Hypothalamus (tissue), 51 donors: ENCODE data around the gene PAX8.
"Not testable (repeated sequence)": the region's sequence is repeated elsewhere in the genome, so short reads cannot be mapped to it uniquely, and the experiment has no call there.

Source experiments
- DNase-seq, 51 donors: peaks; one replicate each; lab custom pipeline; 2025; lab: John Stamatoyannopoulos, UW

The PAX8 gene

GRCh38 chr2:113291191-113291590 lies 12.5 kb upstream of the PAX8 start:
- DNase-seq = peak in 4 of 51 donors; percentile 4 to 10 (median 6)

DNA sequence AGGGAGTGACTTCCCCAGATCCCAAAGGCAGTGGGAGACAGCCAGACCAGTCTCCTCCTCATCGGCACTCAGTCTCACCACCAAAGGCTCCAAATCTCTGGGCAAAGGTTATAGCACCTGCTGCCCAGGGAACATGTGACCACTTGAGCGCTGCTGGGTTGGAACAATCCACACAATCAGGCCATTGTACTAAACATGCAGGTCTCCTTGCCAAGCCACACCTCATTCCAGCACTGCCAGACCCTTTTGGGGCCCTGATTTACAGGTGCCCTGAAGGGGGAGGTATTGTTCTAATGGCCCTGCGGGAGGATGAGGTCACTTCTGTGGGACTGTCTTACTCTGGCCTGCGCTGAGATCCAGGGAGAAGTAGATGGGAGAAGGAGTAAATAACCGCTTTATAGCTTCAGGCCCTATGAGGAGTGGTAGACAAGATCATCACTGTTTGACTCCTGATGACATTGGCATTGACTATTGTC lies 10.0 kb upstream of the PAX8 start:
- DNase-seq = not testable (repeated sequence)

DNA sequence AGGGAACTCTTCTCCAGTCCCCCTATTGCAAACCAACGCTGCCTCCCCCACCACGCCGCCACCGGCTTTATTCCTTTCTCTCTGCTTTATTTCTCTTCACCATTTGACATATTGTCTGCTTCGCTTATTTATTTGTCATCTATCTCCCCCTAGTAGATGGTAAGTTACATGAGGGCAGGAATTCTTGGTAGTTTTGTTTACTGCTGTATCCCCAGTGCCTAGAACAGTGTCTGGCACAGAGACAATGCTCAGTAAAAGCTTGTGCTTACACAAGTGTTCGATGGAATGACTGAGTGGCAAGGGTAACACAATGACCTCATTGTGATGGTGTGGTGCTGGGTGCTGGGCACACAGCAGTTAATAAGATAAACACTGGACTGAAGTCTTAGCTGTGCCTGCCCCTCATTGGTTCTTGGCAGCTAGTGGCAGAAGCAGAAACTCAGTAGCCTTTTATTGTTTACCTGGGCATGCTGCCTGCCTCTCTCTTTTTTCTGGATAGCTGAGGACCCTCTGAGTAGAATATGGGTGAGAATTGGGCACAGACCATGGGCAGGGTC lies 9.5 kb upstream of the PAX8 start:
- DNase-seq = not testable (repeated sequence)

- DNase-seq = no peak
Observed at GRCh38 chr2:113285816-113286215, 7.1 kb upstream of the PAX8 start.

DNA sequence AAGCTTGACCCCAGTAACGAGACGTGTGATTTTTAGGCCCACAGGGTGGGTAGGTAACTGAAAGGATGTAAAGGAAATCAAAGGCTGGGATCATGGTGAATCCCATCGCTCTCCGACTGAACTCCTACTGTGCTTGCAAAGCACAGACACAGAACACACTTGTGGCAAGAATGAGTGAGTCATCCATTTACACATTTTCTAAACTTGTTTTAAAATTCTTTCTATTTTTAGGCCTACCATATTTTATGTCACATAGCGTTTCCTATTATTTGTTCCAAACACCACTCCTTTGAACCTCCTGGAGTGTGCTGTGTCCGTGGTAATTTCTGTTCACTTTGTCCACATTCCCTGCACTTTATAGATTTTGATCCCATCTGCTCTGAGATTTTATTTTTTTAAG lies 6.3 kb upstream of the PAX8 start:
- DNase-seq = not testable (repeated sequence)

DNA sequence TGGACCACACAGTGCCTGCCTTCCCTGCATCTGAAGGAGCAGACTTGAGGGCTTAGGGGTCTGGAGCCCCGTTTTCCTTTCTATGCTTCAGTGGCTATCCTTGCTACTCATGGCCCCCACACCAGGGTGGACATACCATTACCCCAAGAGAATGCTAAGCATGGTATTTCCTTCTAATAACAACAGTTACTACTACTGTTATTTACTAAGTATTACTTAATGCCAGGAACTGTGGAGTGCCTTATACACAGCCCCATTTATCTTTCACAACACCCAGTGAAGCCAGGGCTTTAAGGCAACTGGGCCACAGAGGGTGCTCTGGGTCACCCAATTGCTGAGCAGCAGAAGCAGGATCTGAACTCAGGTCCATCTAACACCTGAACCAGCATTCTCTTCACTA lies 5.8 kb upstream of the PAX8 start:
- no peak for DNase-seq

GRCh38 chr2:113283704-113284284 lies 5.1 kb upstream of the PAX8 start:
- DNase-seq = peak in 23 of 51 donors; percentile 5 to 70 (median 25)

DNA sequence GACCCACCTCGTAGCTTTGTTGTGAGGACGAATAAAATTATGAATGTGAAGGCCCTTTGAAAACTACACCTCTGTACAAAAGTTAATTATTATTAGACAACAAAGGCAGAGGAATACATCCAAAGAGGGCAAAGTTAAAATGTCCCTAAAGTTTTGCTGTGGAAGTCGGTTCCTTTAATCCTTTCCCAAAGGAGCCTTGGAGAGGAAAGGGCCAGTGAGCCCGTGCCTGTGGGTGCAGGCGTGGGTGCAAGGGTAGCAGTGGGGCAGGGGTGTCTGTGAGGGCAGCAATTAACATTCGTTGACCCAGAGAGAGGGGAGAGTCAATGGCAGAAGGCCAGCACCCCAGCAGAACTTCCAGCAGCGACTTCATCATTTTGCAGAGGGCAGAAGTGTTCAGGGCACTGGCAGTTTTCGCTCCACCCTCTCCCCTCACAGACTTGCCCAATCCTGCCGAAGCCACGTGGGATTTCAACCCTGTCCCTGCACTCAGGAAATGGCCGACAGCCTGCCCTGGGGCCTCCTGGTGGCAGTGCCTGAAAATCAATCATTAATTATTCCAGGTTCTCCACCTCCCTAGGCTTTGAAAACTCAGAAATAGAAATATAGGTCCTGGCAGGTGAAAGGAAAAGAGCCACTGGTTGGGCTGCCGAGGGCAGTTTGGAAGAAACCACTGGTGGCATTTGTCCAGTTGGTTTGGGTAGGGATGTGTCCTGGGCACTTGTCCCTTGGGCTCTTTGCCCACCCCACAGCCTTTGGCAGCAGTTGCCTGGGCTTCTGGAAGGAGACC lies 4.2 kb upstream of the PAX8 start:
- DNase-seq = peak in 39 of 51 donors; percentile 10 to 77 (median 49)

DNA sequence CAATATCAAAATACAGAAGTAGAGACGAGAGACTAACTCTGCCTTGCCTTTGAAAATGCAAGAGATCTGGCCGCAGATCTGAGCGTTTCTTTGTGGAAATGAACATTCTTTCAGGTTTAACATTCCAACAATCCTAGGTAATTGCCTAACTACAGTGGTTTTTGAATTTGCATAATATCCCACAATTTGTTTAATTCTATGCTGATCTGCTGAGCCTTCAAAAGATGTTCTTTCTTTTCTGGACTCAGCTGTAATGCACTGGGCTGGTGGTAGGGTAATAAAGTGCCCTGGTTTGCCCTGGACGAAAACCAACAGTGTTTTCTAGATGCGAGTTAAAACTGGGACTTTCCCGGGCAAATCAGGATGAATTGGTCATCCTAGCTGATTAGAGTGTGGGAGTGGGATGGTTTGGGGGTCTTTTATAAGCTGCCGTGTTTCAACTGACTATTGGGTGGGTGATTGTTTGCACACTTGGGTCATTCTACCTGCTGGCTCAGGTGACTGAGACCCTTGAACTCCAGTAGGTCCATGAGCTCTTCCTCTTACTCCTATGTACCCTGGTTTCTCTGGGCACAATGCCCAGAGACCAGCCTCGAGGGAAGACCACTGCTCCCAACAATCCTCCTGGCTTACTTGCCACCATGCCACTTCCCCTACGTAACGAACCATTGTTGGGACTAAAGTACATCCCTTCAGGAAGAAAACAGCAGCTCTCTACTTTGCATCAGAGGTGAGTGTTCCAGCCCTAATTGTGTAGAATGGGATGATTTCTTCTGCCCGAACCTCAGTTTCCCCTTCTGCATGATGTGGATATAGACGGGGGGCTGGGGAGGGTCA lies 3.4 kb upstream of the PAX8 start:
- no peak for DNase-seq

DNA sequence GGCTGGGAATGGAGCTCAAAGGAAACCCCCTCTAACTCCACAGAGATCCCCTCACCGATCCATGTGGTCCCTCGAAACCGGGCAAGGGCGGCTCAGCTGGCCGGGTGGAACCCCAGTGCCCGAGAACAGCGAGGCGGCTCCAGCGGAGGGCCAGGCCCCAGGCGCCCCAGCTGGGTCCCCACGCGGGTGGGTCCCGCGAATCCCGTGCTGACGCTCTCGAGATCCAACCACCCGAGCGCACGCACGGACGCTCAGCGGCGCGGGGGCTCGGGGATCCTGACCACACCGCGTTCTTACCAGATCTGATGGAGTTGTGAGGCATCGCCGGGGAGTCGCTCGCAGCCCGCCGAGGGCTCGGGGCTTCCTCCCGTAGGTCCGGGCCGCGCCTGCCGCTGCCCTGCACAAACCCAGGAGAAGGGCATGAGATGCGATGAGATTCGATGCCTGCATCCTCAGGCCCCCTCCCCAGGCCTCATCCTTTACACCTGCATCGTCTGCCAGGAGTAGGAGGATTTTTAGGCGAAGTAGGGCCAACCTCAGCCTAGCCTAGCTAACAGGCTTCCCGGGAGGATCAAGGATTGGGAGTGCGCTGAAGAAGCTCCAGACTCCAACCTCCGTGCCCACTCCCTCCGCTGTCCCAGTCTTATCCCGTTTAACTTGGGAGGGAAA lies 514 bp downstream of the PAX8 start:
- no peak for DNase-seq

DNA sequence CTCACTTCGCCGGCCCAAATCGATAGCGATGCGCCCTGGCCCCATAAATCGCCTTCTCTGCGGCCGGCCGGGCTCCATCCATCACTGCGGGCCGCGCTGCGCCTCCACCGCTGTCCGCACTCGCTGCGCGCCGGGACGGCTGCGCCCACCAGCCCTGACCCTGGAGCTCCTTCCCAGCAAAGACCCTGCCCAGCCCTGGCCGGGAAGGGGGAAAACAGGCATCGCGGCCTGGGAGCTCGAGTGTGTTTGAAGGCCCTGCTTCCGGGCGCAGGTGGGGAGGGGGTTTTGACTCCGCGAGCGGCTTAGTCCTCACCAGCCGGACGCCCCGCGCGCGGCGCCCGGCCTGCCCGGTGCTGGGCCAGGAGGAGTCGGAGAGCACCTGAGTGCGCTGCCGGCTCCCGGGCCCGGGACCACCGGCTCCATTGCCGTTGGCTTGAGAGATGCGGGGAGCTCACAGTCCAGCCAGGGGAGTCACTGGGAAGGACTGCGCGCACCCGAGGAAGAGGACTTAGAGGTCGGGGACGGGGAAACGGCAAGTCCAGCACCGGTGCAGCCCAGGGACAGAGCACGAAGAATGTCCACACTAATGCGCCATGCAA lies 1.1 kb downstream of the PAX8 start:
- no peak for DNase-seq

DNA sequence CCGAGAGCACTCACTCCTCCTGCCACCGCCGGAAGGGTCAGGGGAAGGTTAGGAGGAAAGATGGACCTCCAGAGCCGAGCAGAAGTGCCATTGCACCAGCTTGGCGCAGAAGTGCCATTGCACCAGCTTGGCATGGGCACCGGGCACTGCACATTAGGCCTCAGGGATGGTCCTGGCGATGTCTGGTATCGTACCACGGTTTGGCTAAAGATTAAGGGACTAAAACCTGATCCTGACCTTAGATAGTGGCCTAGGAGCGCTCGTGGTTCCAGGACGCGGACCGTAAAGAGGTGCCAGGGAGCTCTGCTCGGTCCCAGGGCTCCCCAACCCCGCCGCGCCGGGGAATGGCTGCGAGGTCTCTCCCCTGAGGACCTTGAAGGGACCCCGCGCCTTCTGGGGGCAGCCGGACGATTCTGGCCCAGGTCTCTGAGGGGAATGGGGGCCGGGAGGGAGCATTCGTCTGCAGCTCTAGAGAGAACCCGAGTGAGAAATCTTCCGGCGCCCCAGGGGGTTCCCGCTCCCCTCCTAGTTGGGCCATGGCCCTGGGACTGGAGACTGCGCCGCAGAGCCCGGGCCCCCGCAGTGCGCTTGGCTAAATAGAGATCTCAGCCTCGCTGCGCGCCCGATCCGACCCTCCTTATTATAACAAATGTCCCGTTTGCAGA lies 1.8 kb downstream of the PAX8 start:
- DNase-seq = no peak

DNA sequence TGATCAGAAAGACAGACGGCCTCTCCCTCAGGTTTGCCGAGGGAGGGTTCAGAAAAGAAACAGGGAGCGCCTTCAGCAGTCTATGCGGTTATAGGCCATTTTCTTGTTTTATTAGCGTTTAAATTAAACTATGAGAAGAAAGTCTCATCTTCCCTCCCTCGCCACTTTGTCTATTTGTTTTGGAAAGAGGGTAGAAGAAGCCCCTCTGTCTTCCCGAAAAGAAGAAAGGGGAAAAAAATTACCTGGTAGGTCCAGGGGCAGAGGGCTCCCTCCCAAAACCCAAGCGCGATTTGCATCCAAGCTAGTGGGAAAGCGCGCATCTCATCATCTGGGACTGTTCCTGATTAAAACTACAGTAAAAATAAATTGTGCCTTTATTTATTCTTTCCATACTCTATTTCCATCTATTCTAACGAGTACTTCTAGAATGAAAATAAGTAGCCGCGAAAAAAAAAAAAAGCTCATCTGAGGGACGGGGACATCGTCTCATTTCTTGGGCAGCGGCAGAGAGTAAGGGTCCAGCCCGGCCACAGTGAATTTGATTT lies 2.4 kb downstream of the PAX8 start:
- no peak for DNase-seq

DNA sequence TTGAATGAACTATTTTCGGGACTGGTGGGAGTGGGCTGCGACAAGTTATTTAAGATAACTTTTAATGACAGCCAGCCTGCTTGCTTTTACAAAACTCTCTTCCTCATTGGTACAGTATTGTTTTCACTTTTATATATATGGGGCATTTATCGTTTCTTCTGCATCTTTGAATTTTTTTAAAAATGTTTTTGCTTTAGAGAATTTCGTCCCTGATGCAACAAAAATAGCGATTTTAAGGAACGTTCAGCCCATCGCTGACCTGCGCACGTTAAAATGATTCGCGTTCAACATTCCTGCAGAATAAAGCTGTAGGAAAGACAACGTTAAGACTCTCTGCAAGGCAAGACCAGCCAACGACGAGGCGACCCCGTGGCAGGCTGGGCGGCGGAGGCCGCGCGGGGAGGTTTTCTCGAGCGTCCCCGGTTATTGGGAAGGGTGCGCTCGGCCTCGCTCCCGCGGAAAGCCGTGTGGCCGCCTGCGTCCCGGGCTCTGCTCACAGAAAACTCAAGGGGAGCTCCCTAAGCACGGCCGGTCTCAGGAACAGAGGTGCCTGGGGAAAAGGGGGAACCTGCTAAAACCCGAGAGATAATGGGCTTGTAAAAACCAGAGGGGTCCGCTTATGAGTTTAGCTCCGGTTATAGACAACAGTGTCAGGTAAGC lies 3.0 kb downstream of the PAX8 start:
- no peak for DNase-seq

GRCh38 chr2:113274432-113274831 lies 4.3 kb downstream of the PAX8 start:
- DNase-seq = no peak

GRCh38 chr2:113273981-113274380 lies 4.7 kb downstream of the PAX8 start:
- DNase-seq = no peak

GRCh38 chr2:113273027-113273551 lies 5.6 kb downstream of the PAX8 start:
- no peak for DNase-seq

DNA sequence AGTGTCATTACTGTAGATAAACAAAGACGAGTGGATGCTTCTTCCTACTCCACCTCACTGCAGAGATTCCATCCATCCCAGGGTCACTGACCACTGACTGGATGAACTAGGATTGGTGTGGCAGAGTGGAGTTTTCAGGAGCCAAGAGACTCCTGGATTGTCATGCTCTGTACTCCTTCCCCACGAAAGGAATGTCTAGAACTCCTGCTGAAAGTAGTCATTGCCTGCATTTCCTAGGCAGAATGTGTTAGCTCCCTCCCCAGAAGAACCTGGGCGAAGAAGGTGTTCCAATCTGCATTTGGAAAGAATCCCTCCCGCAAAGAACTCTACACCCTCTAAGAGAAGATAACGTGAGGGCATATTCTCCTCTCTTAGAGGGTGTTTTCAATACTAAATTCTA lies 6.2 kb downstream of the PAX8 start:
- DNase-seq = no peak
